ENCODE results near the gene EVPL.

Gene EVPL

DNA sequence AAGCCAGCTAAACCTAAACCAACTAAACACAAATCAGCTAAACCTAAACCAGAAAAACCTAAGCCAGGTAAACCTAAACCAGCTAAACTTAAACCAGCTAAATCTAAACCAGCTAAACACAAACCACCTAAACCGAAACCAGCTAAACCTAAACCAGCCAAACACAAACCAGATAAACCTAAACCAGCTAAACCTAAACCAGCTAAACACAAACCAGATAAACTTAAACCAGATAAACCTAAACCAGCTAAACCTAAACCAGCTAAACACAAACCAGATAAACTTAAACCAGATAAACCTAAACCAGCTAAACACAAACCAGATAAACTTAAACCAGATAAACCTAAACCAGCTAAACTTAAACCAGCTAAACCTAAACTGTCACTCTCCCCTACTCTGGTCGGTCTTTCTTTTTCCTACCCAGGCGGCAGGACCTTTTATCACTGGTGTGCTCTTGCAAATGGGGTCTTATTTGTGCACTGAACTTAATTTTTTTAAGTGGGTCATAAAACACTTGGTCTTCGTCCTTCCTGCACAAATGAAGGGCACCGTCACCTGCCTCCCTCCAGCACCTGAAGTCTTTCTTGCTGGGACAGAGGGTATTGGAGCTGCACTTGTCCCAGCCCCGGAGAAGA is 7.2 kb downstream of the EVPL start:
- ChIA-PET POLR2A (no interaction called here), CTCF (interaction anchor here (0.8 to 17.4 kb wide), 11 partner anchors 11 to 388 kb away, joined by 3 to 266 read pairs (median 4); partner anchors contain the start of genes CDK3 and SPHK1)
- DNase-seq (ENCODE audit: extremely low spot score), result no peak
- TF ChIP-seq, protein P1, sequence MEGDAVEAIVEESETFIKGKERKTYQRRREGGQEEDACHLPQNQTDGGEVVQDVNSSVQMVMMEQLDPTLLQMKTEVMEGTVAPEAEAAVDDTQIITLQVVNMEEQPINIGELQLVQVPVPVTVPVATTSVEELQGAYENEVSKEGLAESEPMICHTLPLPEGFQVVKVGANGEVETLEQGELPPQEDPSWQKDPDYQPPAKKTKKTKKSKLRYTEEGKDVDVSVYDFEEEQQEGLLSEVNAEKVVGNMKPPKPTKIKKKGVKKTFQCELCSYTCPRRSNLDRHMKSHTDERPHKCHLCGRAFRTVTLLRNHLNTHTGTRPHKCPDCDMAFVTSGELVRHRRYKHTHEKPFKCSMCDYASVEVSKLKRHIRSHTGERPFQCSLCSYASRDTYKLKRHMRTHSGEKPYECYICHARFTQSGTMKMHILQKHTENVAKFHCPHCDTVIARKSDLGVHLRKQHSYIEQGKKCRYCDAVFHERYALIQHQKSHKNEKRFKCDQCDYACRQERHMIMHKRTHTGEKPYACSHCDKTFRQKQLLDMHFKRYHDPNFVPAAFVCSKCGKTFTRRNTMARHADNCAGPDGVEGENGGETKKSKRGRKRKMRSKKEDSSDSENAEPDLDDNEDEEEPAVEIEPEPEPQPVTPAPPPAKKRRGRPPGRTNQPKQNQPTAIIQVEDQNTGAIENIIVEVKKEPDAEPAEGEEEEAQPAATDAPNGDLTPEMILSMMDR (IDR thresholded peaks at IDR 0.05; ENCODE audit: control extremely low read depth, extremely low read depth, low read depth, missing control alignments), result no peak

DNA sequence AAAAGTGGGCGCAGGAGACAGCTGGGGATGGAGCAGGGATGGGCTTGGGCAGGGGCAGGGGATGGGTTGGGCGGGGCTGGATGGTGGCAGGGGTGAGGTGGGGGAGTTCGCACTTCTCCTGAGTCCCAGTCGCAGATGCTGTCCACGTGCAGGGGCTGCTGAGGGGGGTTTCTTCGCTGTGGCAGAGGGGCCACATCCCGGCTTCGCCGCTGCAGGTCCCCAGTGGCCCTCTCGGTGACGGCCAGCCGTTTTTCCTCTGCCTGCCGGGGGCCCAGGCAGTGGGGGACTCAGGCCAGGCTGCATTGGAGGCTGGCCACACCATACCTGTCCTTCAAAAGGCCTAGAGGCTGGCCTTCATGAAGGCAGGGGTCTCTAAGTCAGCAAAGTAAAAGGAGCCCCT is 8.3 kb downstream of the EVPL start:
- POLR2A ChIA-PET, result no interaction called here
- TF ChIP-seq, protein P1 (IDR thresholded peaks at IDR 0.05; ENCODE audit: control extremely low read depth, extremely low read depth, low read depth, missing control alignments), result no peak
- CTCF ChIA-PET, result interaction anchor here (1.1 to 17.4 kb wide), 9 partner anchors 12 to 390 kb away, joined by 3 to 266 read pairs (median 4); partner anchors contain the start of gene CDK3
- no peak for DNase-seq (ENCODE audit: extremely low spot score)

- DNase-seq (ENCODE audit: extremely low spot score), result no peak
- TF ChIP-seq, protein P1 (IDR thresholded peaks at IDR 0.05; ENCODE audit: control extremely low read depth, extremely low read depth, low read depth, missing control alignments), result no peak
- POLR2A ChIA-PET, result no interaction called here
- CTCF ChIA-PET, result interaction anchor here (1.1 to 17.4 kb wide), 4 partner anchors 15 to 286 kb away, joined by 3 to 266 read pairs (median 3); partner anchors contain the start of gene CDK3
These were observed 8.8 kb downstream of the EVPL start for GRCh38 chr17:76018340-76018680.

GRCh38 chr17:76017481-76018339 is 9.4 kb downstream of the EVPL start:
- ChIA-PET POLR2A (no interaction called here), CTCF (interaction anchor here (0.7 to 17.4 kb wide), 7 partner anchors 14 to 380 kb away, joined by 3 to 266 read pairs (median 3); partner anchors contain the start of gene CDK3)
- DNase-seq (ENCODE audit: extremely low spot score), result no peak
- TF ChIP-seq, protein P1 (IDR thresholded peaks at IDR 0.05; ENCODE audit: control extremely low read depth, extremely low read depth, low read depth, missing control alignments), result no peak

DNA sequence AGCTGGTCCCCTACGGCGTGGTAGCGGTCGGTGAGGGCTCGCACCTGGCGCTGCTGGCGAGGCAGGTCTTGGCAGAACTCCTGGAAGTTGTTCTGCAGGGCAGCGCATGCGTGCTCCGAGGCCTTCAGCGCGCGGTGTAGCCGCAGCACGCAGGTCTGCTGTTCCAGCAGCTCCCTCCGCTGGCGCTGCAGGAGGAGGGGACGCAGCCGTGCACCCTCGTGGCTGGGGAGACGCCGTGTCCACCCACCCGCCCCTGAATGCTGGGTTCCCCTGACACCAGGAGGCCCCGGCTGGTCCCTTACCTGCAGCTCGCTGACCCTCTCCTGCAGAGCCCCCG is 12.2 kb downstream of the EVPL start:
- POLR2A ChIA-PET, result interaction anchor here (0.9 kb wide), 1 partner anchor 265 kb away, joined by 3 read pairs; no protein-coding TSS in a partner anchor
- CTCF ChIA-PET, result interaction anchor here (0.7 to 17.6 kb wide), 52 partner anchors 9 to 383 kb away, joined by 3 to 266 read pairs (median 5); partner anchors contain the start of genes CDK3, EVPL, EXOC7 and MRPL38
- TF ChIP-seq, protein P1 (IDR thresholded peaks at IDR 0.05; ENCODE audit: control extremely low read depth, extremely low read depth, low read depth, missing control alignments), result no peak
- no peak for DNase-seq (ENCODE audit: extremely low spot score)

- DNase-seq (ENCODE audit: extremely low spot score), result peak; percentile 93
- TF ChIP-seq, protein P1 (IDR thresholded peaks at IDR 0.05; ENCODE audit: control extremely low read depth, extremely low read depth, low read depth, missing control alignments), result peak; percentile 99
- ChIA-PET CTCF (interaction anchor here (0.6 to 17.6 kb wide), 76 partner anchors 8 to 384 kb away, joined by 3 to 266 read pairs (median 5); partner anchors contain the start of genes CDK3, EVPL, EXOC7 and MRPL38), POLR2A (interaction anchor here (0.9 kb wide), 1 partner anchor 265 kb away, joined by 3 read pairs; no protein-coding TSS in a partner anchor)
These were observed 12.8 kb downstream of the EVPL start for GRCh38 chr17:76014100-76014924.
